GOT3 (cell line): ENCODE measurements around the gene PHTF2.
"Not testable (repeated sequence)": the region's sequence is repeated elsewhere in the genome, so short reads cannot be mapped to it uniquely, and the experiment has no call there.

Experiments
- DNase-seq: peaks from one replicate; lab custom pipeline; 2025; ENCODE audit warnings: mixed read lengths; lab: John Stamatoyannopoulos, UW

PHTF2 gene

GRCh38 chr7:77989981-77990566 lies 191.5 kb downstream of the PHTF2 start:
- DNase-seq = no peak

- DNase-seq = no peak
Measured at GRCh38 chr7:77991656-77992055, 193.1 kb downstream of the PHTF2 start.

GRCh38 chr7:77993838-77994237 lies 195.3 kb downstream of the PHTF2 start:
- DNase-seq = no peak

GRCh38 chr7:77995717-77996116 lies 197.1 kb downstream of the PHTF2 start:
- no peak for DNase-seq

GRCh38 chr7:77999168-77999567 lies 200.6 kb downstream of the PHTF2 start:
- DNase-seq = not testable (repeated sequence)

GRCh38 chr7:78002021-78002420 lies 203.4 kb downstream of the PHTF2 start:
- DNase-seq = no peak

GRCh38 chr7:78002715-78003114 lies 204.1 kb downstream of the PHTF2 start:
- no peak for DNase-seq

GRCh38 chr7:78006063-78006755 lies 207.6 kb downstream of the PHTF2 start:
- no peak for DNase-seq
